DMS153 (cell line): ENCODE data around the gene SMIM21.
A peak's percentile ranks its signal among the peaks of the same experiment; 100 is the strongest.

ENCODE experiments used
- DNase-seq: peaks from one replicate; lab custom pipeline; 2025; lab: John Stamatoyannopoulos, UW

The SMIM21 gene

DNA sequence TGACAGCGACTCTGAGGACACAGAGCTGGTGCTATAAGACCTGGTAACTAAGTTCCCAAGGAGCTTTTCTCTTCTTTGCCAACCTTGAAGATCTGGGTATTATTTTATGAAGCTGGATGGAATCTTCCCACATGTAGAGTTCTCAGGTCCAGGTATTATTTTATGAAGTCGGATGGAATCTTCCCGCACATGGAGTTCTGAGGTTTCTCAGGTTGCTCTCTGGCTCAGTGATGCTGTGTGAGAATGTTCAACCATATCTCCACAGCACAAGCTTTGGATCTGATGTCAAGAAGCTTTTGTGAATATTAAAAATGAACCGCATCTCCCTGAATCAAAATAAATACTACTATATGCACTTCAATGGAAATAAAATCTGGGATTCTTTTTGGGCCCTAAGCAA, at the start of gene SMIM21:
Gene SMIM21, minus strand, starts transcription at position 101 of the 400 bp plus-strand sequence. CDS start 140 bp downstream, outside the sequence.
- DNase-seq = no peak

DNA sequence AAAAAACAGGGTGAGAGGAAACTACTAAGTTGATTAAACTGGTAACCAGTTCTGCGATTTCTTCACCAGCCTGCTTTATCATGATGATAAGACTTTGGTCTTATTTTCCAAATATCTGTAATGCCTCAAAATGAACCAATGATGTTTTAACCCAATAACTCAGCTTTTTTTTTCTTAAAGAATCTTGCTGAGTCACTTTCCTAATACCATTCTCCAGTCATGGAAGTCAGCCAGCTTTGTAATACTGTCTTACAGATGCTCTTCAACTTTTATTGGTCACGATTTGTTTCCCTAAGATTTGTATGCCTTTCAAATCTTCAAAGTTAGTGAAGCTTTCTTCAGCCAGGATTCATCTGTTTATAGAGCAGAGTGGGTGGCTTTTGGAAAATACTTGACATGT, 47.7 kb upstream of the SMIM21 start:
- no peak for DNase-seq

DNA sequence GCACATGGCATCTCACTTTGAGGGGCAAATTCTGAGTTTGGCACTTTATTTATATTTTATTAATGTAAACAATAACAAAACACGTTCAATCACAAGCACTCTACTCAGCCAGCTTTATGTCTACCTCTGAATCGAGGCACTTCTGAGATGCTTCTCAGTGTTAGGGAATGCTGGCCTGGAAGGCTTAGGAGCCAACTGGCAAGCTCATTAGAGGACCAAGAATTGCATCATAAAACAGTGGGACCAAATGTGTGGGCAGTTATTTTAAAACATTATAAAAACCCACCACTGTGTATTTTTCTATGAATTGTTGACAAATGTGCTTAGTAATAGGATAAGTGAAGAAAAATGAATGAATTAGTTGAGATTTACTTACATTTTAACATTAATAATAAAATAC, 46.8 kb upstream of the SMIM21 start:
- DNase-seq = no peak

DNA sequence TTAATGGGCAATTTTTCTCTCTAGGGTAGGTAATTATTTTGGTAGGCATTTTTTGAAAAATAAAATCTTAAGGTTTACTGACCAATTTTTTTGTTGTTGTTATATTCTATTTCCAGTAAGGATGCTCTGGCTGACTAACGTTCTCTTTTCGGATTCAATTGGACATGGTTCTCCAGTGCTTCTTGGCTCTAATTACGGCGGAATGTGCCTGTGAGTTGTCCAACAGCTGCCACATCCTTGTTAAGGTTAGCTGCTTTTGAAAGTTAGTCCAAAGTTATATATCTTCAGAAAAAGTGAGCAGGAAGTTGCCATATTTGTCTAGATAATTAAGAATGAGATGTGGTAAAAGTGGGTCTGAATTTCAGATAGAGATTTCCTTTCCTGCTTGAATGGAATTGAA, 45.8 kb upstream of the SMIM21 start:
- no peak for DNase-seq

DNA sequence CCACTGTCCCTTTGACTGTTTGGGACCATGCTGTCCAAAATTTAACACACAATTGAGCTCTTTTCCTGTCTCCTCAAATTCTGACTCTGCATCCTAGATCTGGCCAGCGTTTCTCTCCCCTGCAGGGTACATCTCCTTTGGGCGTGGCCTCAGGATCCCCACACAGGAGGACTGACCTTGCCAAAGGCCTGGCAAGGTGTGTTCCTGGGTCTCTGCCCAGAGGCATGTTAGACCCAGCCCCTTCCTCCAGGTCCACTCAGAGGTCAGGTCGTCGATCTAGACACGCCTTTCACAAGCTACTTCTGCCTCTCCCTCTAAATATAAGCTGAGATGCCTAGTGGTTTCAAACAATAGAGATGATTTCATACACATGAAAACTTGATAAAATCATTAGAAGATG, 45.4 kb upstream of the SMIM21 start:
- no peak for DNase-seq

DNA sequence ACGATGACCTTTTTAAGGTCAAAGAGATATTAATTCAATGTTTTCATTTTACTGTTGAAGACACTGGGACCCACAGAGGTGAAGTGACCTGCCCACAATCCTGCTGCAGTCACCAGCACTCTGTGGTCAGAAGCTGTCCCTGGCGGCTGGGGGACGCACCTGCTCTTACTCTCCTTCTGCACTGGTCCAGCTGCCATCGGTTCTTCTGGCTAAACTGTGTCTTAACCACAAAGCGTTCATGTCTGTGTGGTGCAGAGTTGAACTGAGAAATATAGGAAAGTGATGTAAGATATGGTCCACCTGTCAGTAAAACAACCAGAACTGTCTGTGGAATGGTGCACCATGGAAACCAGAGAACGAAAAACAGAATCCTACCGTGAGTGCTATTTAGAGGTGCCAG, 44.9 kb upstream of the SMIM21 start:
- DNase-seq = no peak

DNA sequence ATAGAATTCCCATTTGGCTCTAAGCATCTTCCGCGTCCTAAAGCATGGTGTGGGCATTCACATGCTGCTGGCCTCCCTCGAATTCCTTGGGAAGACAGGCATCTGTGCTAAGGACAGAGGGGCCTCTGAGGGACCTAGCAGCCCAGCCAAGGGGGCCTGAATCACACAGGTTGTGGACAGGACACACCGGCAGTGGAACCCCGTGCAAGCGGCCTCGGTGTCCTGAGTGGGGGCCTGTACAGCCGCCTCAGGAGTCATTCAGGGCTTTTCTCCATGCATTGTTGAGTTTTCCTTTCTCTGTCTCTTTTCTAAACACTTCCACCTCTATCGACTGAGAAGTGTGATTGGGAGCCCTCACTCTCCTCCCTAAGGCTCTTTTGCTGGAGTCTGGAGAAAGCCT, 44.3 kb upstream of the SMIM21 start:
- DNase-seq = no peak

DNA sequence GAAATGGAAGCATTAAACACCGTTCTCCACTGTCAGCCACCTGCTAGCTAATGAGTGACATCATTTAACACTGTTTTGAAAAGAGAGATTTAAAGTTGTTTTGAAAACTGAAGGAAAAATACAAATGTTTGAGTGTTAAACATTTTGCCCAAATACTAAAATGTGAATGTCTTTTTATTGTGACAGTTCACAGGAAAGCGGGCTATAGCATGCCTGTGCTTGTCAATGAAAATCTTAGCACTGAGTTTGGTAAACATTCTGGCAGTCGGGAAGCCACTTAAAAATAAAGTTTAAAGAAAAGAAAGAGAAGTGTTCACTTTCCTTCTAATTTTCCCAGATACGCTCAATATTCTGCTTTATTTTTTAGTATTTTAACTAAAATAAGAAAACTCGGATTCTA, 40.3 kb upstream of the SMIM21 start:
- DNase-seq = no peak

DNA sequence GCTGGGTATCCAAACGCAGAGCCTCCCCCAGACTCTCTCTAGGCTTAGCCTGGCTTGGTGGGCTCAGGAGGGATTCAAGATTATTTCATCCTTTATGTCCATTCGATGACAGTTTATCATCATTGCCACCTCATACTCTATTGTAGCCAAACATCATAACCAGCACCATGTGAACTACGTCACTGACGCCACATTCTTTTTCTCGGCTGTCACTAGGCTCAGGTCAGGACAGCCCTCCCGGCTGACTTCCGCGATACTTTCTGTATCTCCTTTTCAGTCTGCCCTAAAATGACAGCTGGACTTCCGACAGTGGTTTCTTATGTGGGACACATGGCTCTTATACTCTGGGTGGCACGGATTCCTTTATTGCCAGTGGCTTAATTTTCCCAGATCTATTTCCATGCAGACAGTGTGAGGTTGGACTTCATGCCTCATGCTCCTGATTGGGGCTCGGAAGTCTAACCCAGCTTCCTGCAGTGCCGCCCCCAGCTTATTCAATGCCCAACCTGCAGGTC, 39.8 kb upstream of the SMIM21 start:
- DNase-seq = no peak

DNA sequence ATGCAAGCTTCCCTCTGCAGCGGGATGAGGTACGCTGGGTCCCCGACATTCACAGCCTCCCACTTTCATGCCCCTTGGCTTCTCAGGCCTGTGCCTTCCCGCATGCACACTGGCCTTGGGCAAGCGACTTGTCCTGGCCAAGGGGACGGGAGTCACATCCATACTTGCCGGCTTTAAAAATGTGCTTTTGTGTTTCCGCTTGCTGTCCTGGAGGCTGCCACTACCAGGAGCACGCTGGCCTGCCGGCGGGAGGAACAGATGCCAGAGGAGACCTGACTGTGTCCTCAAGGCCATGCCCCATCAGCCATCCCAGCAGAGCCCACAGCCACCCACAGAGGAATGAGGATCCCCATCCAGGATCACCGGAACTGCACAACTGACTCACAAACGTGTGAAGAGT, 36.9 kb upstream of the SMIM21 start:
- no peak for DNase-seq

DNA sequence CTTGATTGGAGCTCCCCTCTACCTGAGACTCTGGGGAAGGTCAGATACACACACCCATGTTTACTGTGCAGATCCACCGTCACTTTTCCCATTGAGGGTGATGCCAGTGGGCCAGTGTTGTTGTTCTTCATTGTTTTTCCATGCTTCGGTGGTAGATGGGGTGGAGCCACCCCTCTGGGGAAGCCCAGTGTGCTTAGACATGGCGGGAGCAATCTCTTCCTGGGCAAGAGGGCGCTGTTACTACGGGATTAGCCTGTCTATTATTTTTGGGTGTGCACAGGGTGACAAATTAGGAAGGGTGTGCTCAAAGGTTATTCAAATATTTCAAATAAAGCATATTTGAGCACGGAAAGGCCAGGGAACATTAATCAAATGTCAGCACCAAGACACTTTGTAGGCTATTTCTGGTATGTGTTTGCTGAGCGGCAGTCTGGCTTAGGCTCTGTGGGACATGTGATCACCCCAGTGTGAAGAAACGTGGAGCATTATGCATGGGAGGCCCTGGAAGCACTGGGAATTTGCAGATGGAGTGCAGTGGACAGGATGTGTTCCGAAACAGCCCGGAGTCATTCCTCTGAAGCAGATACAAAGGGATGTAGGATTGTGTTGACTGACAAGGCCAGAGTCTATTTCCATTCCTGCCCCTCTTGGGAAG, 34.8 kb upstream of the SMIM21 start:
- DNase-seq = no peak

DNA sequence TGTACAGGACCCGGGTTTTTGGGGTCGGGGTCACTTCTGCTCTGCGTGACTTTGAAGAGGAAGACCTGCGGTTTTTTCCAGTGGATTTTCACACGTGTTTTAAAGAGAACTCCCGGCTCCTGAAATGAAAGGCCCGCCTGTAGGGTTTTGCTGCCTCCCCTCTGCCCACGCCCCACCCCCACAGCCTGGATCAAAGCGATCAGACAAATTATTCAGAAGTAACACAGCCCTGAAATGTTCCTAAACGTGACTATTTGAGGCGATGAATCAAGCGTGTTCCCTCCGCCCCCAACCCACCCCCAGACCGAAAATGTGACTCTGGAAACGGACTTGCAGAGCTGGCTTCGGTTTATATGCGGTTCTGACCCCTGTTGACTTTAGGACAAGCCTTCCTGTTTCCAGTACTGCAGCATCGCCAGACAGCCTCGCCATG, 28.7 kb upstream of the SMIM21 start:
- DNase-seq = no peak

DNA sequence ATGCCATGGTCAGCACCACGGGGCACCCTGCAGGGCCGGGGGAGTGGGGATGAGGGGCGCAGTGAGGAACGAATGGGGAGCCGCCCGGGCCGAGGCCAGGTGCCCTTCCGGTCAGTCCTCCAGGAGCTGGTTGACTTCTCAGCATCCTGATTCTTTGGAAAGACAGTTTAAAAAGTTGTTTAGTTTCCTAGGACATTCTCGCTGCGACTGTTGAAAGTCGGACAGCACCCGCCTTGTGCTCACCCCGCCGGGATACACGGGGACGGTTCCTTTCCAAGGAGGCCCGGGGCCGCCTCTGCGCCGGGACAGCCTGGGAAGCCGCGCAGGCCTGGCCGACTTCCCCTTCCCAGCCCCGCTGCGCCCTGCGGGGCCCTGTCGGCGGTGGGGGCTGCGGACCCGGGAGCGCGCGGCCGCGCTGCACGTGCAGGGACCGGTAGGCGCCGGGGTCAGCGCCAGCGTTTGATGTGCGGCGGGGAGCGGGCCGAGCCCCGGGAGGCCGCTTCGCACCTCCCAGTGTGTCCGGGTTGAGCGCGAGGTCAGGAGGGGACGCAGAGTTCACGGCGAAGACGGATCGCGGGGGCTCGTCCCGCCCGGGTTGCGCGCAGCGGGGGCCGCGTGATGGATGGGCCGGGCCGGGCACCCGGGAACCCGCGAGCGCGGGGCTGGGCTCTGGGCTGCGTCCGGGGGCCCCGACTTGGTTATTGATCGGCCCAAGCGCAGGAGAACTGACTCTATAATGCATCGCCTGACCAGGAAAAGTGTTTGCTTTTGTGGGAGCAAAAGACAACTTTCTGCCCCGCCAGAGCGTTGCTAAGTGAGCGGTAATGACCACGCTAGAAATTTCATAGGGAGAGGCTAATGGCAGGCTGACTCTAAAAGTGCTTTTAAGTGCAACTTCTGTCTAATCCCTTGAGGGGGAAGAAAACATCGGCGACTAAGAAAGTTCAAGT, 28.0 kb upstream of the SMIM21 start:
- no peak for DNase-seq

DNA sequence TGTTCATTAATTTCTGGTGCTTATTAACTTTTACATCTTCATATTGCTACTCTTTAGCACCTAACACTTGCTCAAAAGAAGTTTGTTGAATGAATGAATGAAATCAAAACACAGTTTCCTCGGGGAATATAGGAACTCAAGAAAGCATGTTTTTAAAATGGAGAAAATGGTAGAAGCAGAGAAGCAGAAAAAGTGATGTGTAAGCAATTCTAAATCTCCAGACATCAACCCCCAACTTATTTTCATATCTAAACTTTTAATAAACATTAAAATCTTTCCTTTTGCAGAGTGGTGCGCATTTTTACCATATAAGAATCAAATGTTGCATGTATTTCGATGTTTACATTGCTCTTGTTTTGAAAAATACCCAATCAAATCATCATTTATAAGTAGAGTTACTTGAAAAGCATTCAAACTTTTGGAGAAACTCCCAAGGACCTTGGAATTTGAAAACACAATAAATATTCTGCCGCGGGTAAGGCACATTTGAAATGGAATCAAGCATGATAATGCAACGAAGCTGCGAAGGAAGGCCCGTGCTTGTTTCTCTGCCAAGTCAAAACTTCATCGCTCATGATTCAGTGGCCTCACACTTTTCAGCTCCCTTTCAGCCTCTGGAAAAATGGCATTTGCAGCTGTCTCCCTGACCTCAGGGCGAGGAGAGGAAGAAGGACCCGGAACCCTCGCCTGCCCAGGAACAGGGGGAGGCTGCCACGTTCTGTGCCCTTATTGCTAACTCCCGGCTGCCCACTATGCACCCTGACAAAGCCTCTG, 26.7 kb upstream of the SMIM21 start:
- DNase-seq = no peak

DNA sequence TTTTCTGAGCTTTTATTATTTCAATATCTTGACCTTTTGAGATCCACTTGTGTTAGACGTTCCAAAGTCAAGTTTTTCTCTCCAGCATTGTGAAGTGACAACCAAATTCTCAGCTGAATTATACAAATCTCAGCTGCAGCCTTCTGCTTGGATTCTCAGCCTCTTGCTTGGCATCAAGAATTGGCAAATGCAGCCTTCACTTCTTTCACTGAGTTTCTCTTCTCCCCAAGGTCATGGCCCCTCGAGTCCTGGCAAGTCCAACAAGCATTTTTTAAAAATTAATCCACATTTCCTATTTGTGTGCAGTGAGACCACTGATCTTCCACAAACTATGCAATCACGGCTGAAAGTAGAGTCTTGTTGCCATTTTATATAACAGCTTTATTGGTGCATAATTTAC, 23.4 kb upstream of the SMIM21 start:
- DNase-seq = no peak

DNA sequence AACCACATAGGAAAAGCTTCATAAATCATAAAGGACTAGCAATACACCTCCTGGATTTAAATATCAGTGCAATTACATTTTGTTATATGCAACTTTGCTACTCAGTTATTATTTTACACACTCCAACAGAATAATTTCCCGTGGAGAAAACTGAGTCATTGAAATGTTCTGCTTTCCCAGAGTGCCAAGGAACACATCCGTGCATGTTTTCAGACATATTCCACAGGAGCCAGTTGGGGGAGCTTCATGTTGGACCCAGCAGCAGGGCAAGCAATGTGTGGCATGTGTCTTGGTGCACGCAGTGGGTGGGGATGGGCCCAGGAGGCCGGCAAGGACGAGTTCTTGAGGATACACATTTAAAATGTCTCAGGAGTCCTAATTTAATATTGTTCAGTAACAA, 14.4 kb upstream of the SMIM21 start:
- no peak for DNase-seq

DNA sequence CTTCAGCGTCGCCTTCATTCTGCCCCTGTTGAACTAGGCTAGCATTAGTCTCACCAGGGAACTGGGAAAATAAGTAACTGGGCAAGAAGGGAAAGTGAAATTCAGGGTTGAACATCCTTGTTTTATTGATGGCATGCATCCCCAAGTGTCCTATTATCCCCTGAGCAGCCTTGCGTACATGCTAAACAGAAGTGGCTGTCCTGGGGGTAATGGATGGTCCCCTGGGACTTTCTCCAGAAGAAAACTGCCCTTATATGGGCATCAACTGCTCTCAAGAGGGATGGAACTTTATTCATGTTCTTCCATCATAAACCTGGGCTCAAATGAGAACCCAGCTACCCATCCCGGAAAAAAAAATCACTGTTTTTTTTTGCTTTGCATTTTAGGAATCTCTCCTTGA, 11.8 kb upstream of the SMIM21 start:
- peak; percentile 15 for DNase-seq

DNA sequence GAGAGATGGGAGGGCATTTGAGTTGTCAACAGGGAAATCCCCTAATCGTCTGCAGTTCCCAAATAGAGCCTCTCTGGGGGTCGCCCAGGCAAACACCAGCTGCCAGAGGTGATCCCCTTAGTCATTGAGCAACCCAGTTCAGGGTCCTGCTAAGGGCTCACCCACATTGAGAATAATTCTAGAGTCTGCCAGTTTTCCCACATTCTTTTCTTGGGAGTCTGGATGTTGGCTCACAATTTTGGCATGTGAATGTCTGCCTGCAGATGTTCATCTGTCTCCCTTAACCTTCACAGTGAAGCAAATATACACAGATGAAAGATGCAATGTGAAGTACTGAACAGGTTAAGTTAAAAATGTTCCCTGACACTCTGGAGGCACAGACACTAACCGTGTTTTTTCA, 11.4 kb upstream of the SMIM21 start:
- no peak for DNase-seq

DNA sequence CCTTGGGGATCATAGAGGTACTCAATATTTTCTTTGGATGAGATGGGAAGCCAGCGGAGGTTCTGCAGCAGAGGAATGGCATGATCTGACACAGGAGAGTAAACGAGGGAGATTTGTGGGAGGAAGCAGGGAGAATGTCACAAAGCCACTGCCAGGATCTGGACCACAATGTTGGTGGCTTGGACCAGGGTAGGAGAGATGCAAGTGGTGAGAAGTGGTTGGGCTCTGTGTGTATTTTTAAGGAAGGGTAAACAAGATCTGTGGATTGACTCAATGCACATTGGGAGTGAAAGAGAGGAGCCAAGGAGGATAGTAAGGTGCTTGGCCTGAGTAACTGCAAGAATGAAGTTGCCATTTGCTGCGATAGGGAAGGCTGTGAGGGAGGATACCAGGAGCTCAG, 10.5 kb upstream of the SMIM21 start:
- DNase-seq = no peak

DNA sequence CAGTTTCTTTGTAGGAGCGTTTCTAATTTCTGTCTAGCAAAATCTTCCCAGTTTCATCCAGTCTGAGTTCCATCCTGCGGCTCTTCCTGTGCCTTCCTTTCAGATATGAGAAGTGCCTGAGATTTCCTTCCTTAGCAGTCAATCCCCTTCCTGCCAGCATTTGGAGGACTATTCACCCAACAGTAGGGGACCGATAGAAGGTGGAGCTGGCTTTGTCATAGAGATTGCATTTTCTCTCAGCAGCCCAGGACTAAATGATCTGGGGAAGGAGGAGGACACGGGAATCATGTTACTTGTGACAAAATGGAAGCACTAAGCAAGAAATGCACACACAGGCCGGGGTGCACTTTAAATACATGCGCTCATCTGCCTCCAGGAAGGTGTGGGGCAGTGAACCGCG, 5.6 kb upstream of the SMIM21 start:
- DNase-seq = no peak

DNA sequence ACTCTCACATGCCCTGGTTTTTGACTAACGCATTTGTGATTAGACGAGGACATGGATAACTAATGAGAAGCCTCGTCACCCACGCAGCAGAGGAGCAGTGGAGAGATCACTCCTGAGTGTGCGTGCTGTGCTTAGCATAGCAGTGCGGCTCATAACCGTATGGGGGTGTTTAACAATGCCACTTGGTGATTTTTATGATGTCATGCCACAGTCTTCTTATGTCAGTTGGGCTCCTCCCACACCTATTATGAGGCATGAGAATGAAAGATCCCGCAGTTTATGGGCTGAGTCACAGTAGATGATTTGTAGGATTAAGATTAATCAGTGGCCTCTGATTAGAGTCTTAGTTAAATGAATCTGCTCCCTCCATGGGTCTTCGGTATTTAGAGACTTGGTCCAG, 2.5 kb upstream of the SMIM21 start:
- no peak for DNase-seq

DNA sequence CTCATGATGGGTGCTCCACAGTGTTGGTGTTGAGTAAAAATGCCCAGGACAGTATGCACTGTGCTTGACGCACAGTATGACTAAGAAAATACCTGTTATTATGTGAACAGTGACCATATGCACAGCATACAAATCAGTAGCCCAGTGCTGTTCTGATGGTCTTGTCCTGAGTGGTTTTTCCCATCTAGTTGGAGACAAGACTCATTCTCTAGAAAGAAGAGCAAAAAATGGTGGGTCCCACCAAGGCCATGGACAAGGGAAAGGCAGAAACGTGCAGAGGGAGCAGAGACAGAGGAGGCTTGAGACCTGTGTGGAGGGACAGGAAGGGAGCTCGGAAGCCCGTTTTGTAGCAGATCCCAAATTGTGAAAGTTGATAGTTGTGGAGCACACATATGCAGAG, 987 bp upstream of the SMIM21 start:
- DNase-seq = no peak
